Endodermal cell (in vitro differentiated cells): ENCODE data around the gene RNF32. TPM values are rescaled to one million over a fixed set of nuclear protein-coding genes. Genes with fewer than 3 reads are reported as not detected.

ENCODE experiments used
- DNase-seq: peaks from one replicate; pipeline ENCODE4 v3.0.0-alpha.2; 2017
- H3K27ac ChIP-seq: 2 replicates; pipeline ENCODE4 v1.5.1; 2013; ENCODE audit warnings: mild to moderate bottlenecking, low read depth, low read length, moderate library complexity
- H3K27me3 ChIP-seq: 2 replicates; pipeline ENCODE4 v1.6.1; 2013; ENCODE audit warnings: mild to moderate bottlenecking, low read length, moderate library complexity; ENCODE audit not compliant: insufficient read depth, control insufficient read depth, poor library complexity, severe bottlenecking
- H3K36me3 ChIP-seq: 2 replicates; pipeline ENCODE4 v1.7.0; 2013; ENCODE audit warnings: mild to moderate bottlenecking, low read length, moderate library complexity; ENCODE audit not compliant: control insufficient read depth, insufficient read depth
- H3K4me1 ChIP-seq: one replicate; pipeline ENCODE4 v1.7.0; 2013; ENCODE audit warnings: low read length; ENCODE audit not compliant: control insufficient read depth, insufficient read depth
- H3K4me3 ChIP-seq: 2 replicates; pipeline ENCODE4 v1.5.1; 2013; ENCODE audit warnings: mild to moderate bottlenecking, low read length, moderate library complexity
- H3K9ac ChIP-seq: 2 replicates; pipeline ENCODE4 v1.6.1; 2013; ENCODE audit warnings: mild to moderate bottlenecking, low read length, moderate library complexity; ENCODE audit not compliant: poor library complexity, severe bottlenecking; ENCODE audit errors: extremely low read depth
- H3K9me3 ChIP-seq: 2 replicates; pipeline ENCODE4 v1.6.1; 2013; ENCODE audit warnings: mild to moderate bottlenecking, low read length, moderate library complexity; ENCODE audit not compliant: control insufficient read depth
- H3K27ac Mint-ChIP-seq: 2 replicates; pipeline ENCODE4 v1.8.0; 2020; ENCODE audit warnings: mixed read lengths
- H3K27me3 Mint-ChIP-seq: 2 replicates; pipeline ENCODE4 v1.8.0; 2021; ENCODE audit warnings: mild to moderate bottlenecking, mixed read lengths; ENCODE audit not compliant: insufficient read depth
- H3K36me3 Mint-ChIP-seq: 2 replicates; pipeline ENCODE4 v1.8.0; 2020; ENCODE audit warnings: low read depth, mixed read lengths
- H3K4me1 Mint-ChIP-seq: 2 replicates; pipeline ENCODE4 v1.8.0; 2020; ENCODE audit warnings: mixed read lengths
- H3K4me3 Mint-ChIP-seq: 2 replicates; pipeline ENCODE4 v1.8.0; 2020; ENCODE audit warnings: mild to moderate bottlenecking, moderate library complexity, mixed read lengths
- H3K9me3 Mint-ChIP-seq: 2 replicates; pipeline ENCODE4 v1.8.0; 2020; ENCODE audit warnings: mild to moderate bottlenecking, mixed read lengths
- CTCF ChIP-seq: fragments of 200-600 bp; sonication (generic); conservative IDR thresholded peaks from 2 replicates; pipeline ENCODE4 v1.5.0; 2021; ENCODE audit warnings: antibody characterized with exemption, mild to moderate bottlenecking
- WGBS, 2 experiments: methylation state at CpG; one replicate each; pipeline versions ENCODE4 v1.1.5 to v1.1.7; 2013; ENCODE audit warnings: missing lambda C conversion rate in 2 of 2, mixed read lengths in 1 of 2; ENCODE audit not compliant: insufficient coverage in 1 of 2, insufficient read length in 1 of 2; 5-methylcytosine and 5-hydroxymethylcytosine counted together
- total RNA-seq, 2 donors: library from RNA; stranded (reverse); fragmentation: NEBNext Ultra II Directional in 1 of 2; extraction: Animal tissue kit (Norgen Biotek cat#: 25700) in 1 of 2; gene quantifications; 2 replicates in 1 of 2; 3 replicates in 1 of 2; pipeline ENCODE4 v1.2.1, GENCODE V29; 2021

Gene RNF32
- total RNA-seq, 2 donors from 2014 or later, result 1.1 to 2.5 TPM

GRCh38 chr7:156655983-156656382, 15.4 kb downstream of the RNF32 start:
- DNase-seq, result no peak
- Mint-ChIP-seq H3K9me3 (peaks cover 5% of the 10 kb centered on the region), H3K27me3 (no peaks in the 10 kb centered on the region), H3K4me3 (no peak overlapping the region), H3K27ac (no peak overlapping the region), H3K4me1 (no peaks in the 10 kb centered on the region), H3K36me3 (peaks cover 2% of the 10 kb centered on the region)
- 96 to 99% methylated on average over 3 to 4 of the region's 4 CpGs for whole genome bisulfite sequencing, 2 experiments
- Histone ChIP-seq H3K4me3 (no peak overlapping the region), H3K4me1 (no peaks in the 10 kb centered on the region), H3K36me3 (no peaks in the 10 kb centered on the region), H3K27ac (no peak overlapping the region), H3K27me3 (no peaks in the 10 kb centered on the region), H3K9me3 (no peaks in the 10 kb centered on the region), H3K9ac (no peak overlapping the region)
- TF ChIP-seq CTCF, result no peak

- Mint-ChIP-seq H3K4me1 (no peaks in the 10 kb centered on the region), H3K27ac (no peak overlapping the region), H3K9me3 (peaks cover under 1% of the 10 kb centered on the region), H3K36me3 (peaks cover 2% of the 10 kb centered on the region), H3K27me3 (no peaks in the 10 kb centered on the region), H3K4me3 (no peak overlapping the region)
- DNase-seq, result peak; percentile 59
- no peak overlapping the region for H3K27ac ChIP-seq
- H3K4me3 ChIP-seq, result no peak overlapping the region
- no peaks in the 10 kb centered on the region for H3K27me3 ChIP-seq
- TF ChIP-seq CTCF, result no peak
- 79 to 95% methylated on average over 2 to 7 of the region's 7 CpGs for whole genome bisulfite sequencing, 2 experiments
- H3K9ac ChIP-seq, result no peak overlapping the region
- H3K36me3 ChIP-seq, result no peaks in the 10 kb centered on the region
- no peaks in the 10 kb centered on the region for H3K9me3 ChIP-seq
- no peaks in the 10 kb centered on the region for H3K4me1 ChIP-seq
Measured at GRCh38 chr7:156656598-156656997, 16.0 kb downstream of the RNF32 start.

GRCh38 chr7:156657681-156658080, 17.1 kb downstream of the RNF32 start:
- Mint-ChIP-seq H3K4me3 (no peak overlapping the region), H3K27me3 (no peaks in the 10 kb centered on the region), H3K27ac (no peak overlapping the region), H3K36me3 (peaks cover 6% of the 10 kb centered on the region), H3K9me3 (no peaks in the 10 kb centered on the region), H3K4me1 (no peaks in the 10 kb centered on the region)
- Histone ChIP-seq H3K9me3 (no peaks in the 10 kb centered on the region), H3K4me3 (no peak overlapping the region), H3K9ac (no peak overlapping the region), H3K27me3 (no peaks in the 10 kb centered on the region), H3K4me1 (no peaks in the 10 kb centered on the region), H3K36me3 (no peaks in the 10 kb centered on the region), H3K27ac (no peak overlapping the region)
- no peak for DNase-seq
- 96 to 100% methylated on average over 3 to 4 of the region's 4 CpGs for WGBS, 2 experiments
- no peak for TF ChIP-seq CTCF
